IMR-90 (cell line): Measurements from ENCODE around the gene GJC2. TPM values are rescaled to one million over a fixed set of nuclear protein-coding genes. Genes with fewer than 3 reads are reported as not detected.

Experiments
- ATAC-seq: fragments of 200-7000 bp; cut with Tn5 transposase; 2 replicates; pipeline ENCODE4 v1.9.1; 2020; ENCODE audit warnings: low read depth, mild to moderate bottlenecking, moderate library complexity
- BruUV-seq: library from RNA; stranded (reverse); fragments of 400-500 nt; replicated peaks from 2 replicates; lab custom pipeline; 2021; lab: Mats Ljungman, UMichigan
- CTCF ChIA-PET: fragments of 300-600 bp; formaldehyde crosslinking; extraction: SDS; loops from one replicate; lab custom pipeline; 2021; ENCODE audit warnings: antibody characterized with exemption; lab: Yijun Ruan, JAX
- POLR2A ChIA-PET: fragments of 300-600 bp; sonication (Branson Sonifier 250); formaldehyde crosslinking; loops from one replicate; lab custom pipeline; 2022; ENCODE audit warnings: antibody characterized with exemption; ENCODE audit not compliant: unreplicated experiment; lab: Charles Lee
- DNase-seq: peaks from one replicate; pipeline ENCODE4 v3.0.0; 2013
- H2AFZ ChIP-seq: replicated peaks from 2 replicates; pipeline ENCODE3; 2013; ENCODE audit warnings: low read length, mild to moderate bottlenecking; ENCODE audit not compliant: poor library complexity
- H2AK5ac ChIP-seq: 2 replicates; pipeline ENCODE4 v1.6.1; 2013; ENCODE audit warnings: low read depth, low read length, inconsistent platforms
- H2AK9ac ChIP-seq: replicated peaks from 2 replicates; pipeline ENCODE3; 2013; ENCODE audit warnings: mild to moderate bottlenecking, low read depth, low read length, moderate library complexity; ENCODE audit not compliant: poor library complexity
- H2BK120ac ChIP-seq: 2 replicates; pipeline ENCODE4 v1.6.1; 2013; ENCODE audit warnings: low read depth, low read length, inconsistent platforms
- H2BK15ac ChIP-seq: 3 replicates; pipeline ENCODE4 v1.6.1; 2013; ENCODE audit warnings: low read depth, low read length, inconsistent platforms
- H2BK20ac ChIP-seq: 2 replicates; pipeline ENCODE4 v1.6.1; 2013; ENCODE audit warnings: low read depth, mild to moderate bottlenecking, inconsistent platforms, low read length, moderate library complexity
- H2BK5ac ChIP-seq: 2 replicates; pipeline ENCODE4 v1.6.1; 2013; ENCODE audit warnings: mild to moderate bottlenecking, low read depth, low read length, inconsistent platforms; ENCODE audit not compliant: poor library complexity, severe bottlenecking
- H3K14ac ChIP-seq: replicated peaks from 2 replicates; pipeline ENCODE4 v1.6.1; 2013; ENCODE audit warnings: low read depth, low read length, inconsistent platforms
- H3K18ac ChIP-seq: 2 replicates; pipeline ENCODE4 v1.6.1; 2013; ENCODE audit warnings: low read depth, low read length, control low read depth
- H3K23ac ChIP-seq: 2 replicates; pipeline ENCODE4 v1.6.1; 2013; ENCODE audit warnings: low read depth, low read length, inconsistent platforms
- H3K27ac ChIP-seq: 2 replicates; pipeline ENCODE4 v1.5.1; 2013; ENCODE audit warnings: mild to moderate bottlenecking, control low read depth, low read length; ENCODE audit not compliant: insufficient read depth
- H3K27me3 ChIP-seq: 2 replicates; pipeline ENCODE4 v1.6.1; 2013; ENCODE audit warnings: low read length; ENCODE audit not compliant: control insufficient read depth, insufficient read depth
- H3K36me3 ChIP-seq: 2 replicates; pipeline ENCODE4 v1.6.1; 2013; ENCODE audit warnings: low read length, mixed read lengths; ENCODE audit not compliant: control insufficient read depth, insufficient read depth
- H3K4ac ChIP-seq: 2 replicates; pipeline ENCODE4 v1.6.1; 2013; ENCODE audit warnings: low read depth, low read length, inconsistent platforms
- H3K4me1 ChIP-seq: 2 replicates; pipeline ENCODE4 v1.6.1; 2013; ENCODE audit warnings: low read length, mixed read lengths; ENCODE audit not compliant: control insufficient read depth, insufficient read depth
- H3K4me2 ChIP-seq: 2 replicates; pipeline ENCODE4 v1.6.1; 2013; ENCODE audit warnings: low read depth, mild to moderate bottlenecking, control low read depth, low read length, moderate library complexity
- H3K4me3 ChIP-seq: 2 replicates; pipeline ENCODE4 v1.5.1; 2013; ENCODE audit warnings: low read depth, mild to moderate bottlenecking, control low read depth, low read length, moderate library complexity; ENCODE audit not compliant: insufficient read depth
- H3K56ac ChIP-seq: 2 replicates; pipeline ENCODE4 v1.6.1; 2013; ENCODE audit warnings: low read length, inconsistent platforms; ENCODE audit not compliant: insufficient read depth; ENCODE audit errors: extremely low read depth
- H3K79me1 ChIP-seq, 2 experiments: 2 replicates each; pipeline ENCODE4 v1.6.1; 2013; ENCODE audit warnings: low read length in 2 of 2, inconsistent platforms in 1 of 2, low read depth in 1 of 2
- H3K9ac ChIP-seq: 2 replicates; pipeline ENCODE4 v1.6.1; 2013; ENCODE audit warnings: low read depth, low read length, control low read depth
- H3K9me1 ChIP-seq: 2 replicates; pipeline ENCODE4 v1.6.1; 2013; ENCODE audit warnings: low read length, inconsistent platforms; ENCODE audit not compliant: insufficient read depth
- H3K9me3 ChIP-seq: 2 replicates; pipeline ENCODE4 v1.6.1; 2013; ENCODE audit warnings: low read length; ENCODE audit not compliant: control insufficient read depth, insufficient read depth
- H4K20me1 ChIP-seq: 2 replicates; pipeline ENCODE4 v1.6.1; 2013; ENCODE audit warnings: low read length, inconsistent platforms; ENCODE audit not compliant: insufficient read depth
- H4K5ac ChIP-seq: 2 replicates; pipeline ENCODE4 v1.6.1; 2013; ENCODE audit warnings: mild to moderate bottlenecking, low read depth, low read length, control low read depth
- H4K8ac ChIP-seq, 2 experiments: 2 replicates each; pipeline ENCODE4 v1.6.1; 2013; ENCODE audit warnings: low read depth in 2 of 2, low read length in 2 of 2, control low read depth in 1 of 2, inconsistent platforms in 1 of 2
- H4K91ac ChIP-seq: 2 replicates; pipeline ENCODE4 v1.6.1; 2013; ENCODE audit warnings: low read depth, low read length, inconsistent platforms; ENCODE audit not compliant: insufficient read depth
- CTCF ChIP-seq: conservative IDR thresholded peaks from 2 replicates; pipeline ENCODE4 v1.5.1; 2012; ENCODE audit warnings: mild to moderate bottlenecking, low read depth, low read length, improper control_type of control experiment
- FOS ChIP-seq: fragments of 150-350 bp; IDR thresholded peaks from 2 replicates; pipeline ENCODE4 v1.6.1; 2016; ENCODE audit warnings: low read depth, low read length
- MAZ ChIP-seq: IDR thresholded peaks from 2 replicates; pipeline ENCODE4 v1.6.1; 2012; ENCODE audit warnings: low read depth, mild to moderate bottlenecking, low read length, improper control_type of control experiment, moderate library complexity, borderline replicate concordance
- MXI1 ChIP-seq: IDR thresholded peaks from 2 replicates; pipeline ENCODE4 v1.6.1; 2012; ENCODE audit warnings: low read depth, mild to moderate bottlenecking, low read length, moderate library complexity, borderline replicate concordance
- NFE2L2 ChIP-seq: fragments of 150-350 bp; IDR thresholded peaks from 2 replicates; pipeline ENCODE4 v1.6.1; 2016; ENCODE audit warnings: low read depth, mild to moderate bottlenecking, low read length
- POLR2A ChIP-seq: IDR thresholded peaks from 2 replicates; pipeline ENCODE4 v1.6.1; 2012; ENCODE audit warnings: mild to moderate bottlenecking, low read depth, low read length
- SMC3 ChIP-seq: fragments of 150-350 bp; IDR thresholded peaks from 2 replicates; pipeline ENCODE4 v1.6.1; 2016; ENCODE audit warnings: low read depth, mild to moderate bottlenecking, antibody characterized with exemption, low read length, moderate library complexity
- USF2 ChIP-seq: fragments of 150-350 bp; IDR thresholded peaks from 2 replicates; pipeline ENCODE4 v1.6.1; 2017; ENCODE audit warnings: mild to moderate bottlenecking, antibody characterized with exemption, low read length, low read depth
- WGBS, 2 experiments: methylation state at CpG; one replicate each; pipeline versions ENCODE4 v1.1.5 to v1.1.7; 2013; ENCODE audit warnings: missing lambda C conversion rate in 2 of 2; ENCODE audit not compliant: insufficient read length in 1 of 2; ENCODE audit errors: extremely low coverage in 2 of 2; 5-methylcytosine and 5-hydroxymethylcytosine counted together
- dilution Hi-C: fragments of 300-500 bp; cut with HindIII; formaldehyde crosslinking; loops from one replicate; pipeline ENCODE4 v1.14.3; 2018; ENCODE audit warnings: low sequenced_read_pairs; ENCODE audit not compliant: unreplicated experiment
- in situ Hi-C: fragments of 300-500 bp; cut with MboI; formaldehyde crosslinking; loops from 3 replicates; pipeline ENCODE4 v1.14.3; 2019; ENCODE audit warnings: low sequenced_read_pairs, inconsistent platforms, mixed read lengths
- intact Hi-C: fragments of 100-400 bp; cut with micrococcal nuclease; formaldehyde crosslinking; loops from 2 replicates; pipeline ENCODE4 v1.10.0; 2022
- polyA plus RNA-seq, 3 experiments: library from polyadenylated mRNA; depleted of rRNA; stranded (reverse); fragments of >200 nt; gene quantifications; 2 replicates each; pipeline ENCODE4 v1.2.3, GENCODE V29; 2012; ENCODE audit warnings: low replicate concordance in 1 of 3
- total RNA-seq: library from RNA; depleted of rRNA; stranded (reverse); fragments of >200 nt; gene quantifications from 2 replicates; pipeline ENCODE4 v1.2.3, GENCODE V29; 2012

Gene GJC2
- total and polyA plus RNA-seq, 2 of the 4 experiments (the other 2 are of a cell fraction), result 1.1 to 1.7 TPM

- POLR2A ChIA-PET, result no interaction called here
- Histone ChIP-seq H4K20me1 (peaks cover 67% of the 10 kb centered on the region), H3K27me3 (no peaks in the 10 kb centered on the region), H3K27ac (no peak overlapping the region), H4K5ac (no peak overlapping the region), H3K4me2 (no peak overlapping the region; the same call in 1 of the 2 replicates), H3K23ac (no peak overlapping the region), H3K18ac (no peak overlapping the region), H4K8ac (no peak overlapping the region), H2AK9ac (no peak overlapping the region), H2AFZ (peak overlapping the region; percentile 14), H3K9me3 (no peaks in the 10 kb centered on the region), H3K4me1 (peaks cover 19% of the 10 kb centered on the region), H4K91ac (no peak overlapping the region), H3K36me3 (peaks cover 12% of the 10 kb centered on the region), H3K4me3 (no peak overlapping the region), H2BK20ac (no peak overlapping the region), H2BK120ac (no peak overlapping the region), H3K9me1 (peaks cover 24% of the 10 kb centered on the region), H2BK5ac (no peak overlapping the region), H2AK5ac (no peak overlapping the region), H3K4ac (no peak overlapping the region), H2BK15ac (no peak overlapping the region), H3K79me1 (peaks cover 0 to 60% of the 10 kb centered on the region in 2 experiments; a peak in 2 of 4 replicates), H3K56ac (no peak overlapping the region), H3K9ac (no peak overlapping the region), H3K14ac (no peak overlapping the region)
- DNase-seq (no peak), ATAC-seq (no peak)
- CTCF ChIA-PET, result interaction anchor here (1.3 kb wide), 1 partner anchor 147 kb away, joined by 4 read pairs; no protein-coding TSS in a partner anchor
- TF ChIP-seq USF2, result no peak
- no peak for TF ChIP-seq FOS
- no peak for TF ChIP-seq POLR2A
- no peak for TF ChIP-seq MXI1
- TF ChIP-seq MAZ, result no peak
- no peak for TF ChIP-seq NFE2L2
- no peak for TF ChIP-seq CTCF
- no peak for TF ChIP-seq SMC3
- dilution Hi-C loops (no loop called here), in situ Hi-C loops (no loop called here), intact Hi-C loops (loop anchor here (5.0 kb wide), 1 partner anchor 40 kb away; the partner anchor contains the start of gene C1orf35)
- no TSS peak for BruUV-seq
- WGBS, 2 experiments, result 78% methylated on average over 5 of the region's 11 CpGs; no CpG with 5 or more reads in 1 of the 2 experiments
Measured at GRCh38 chr1:228142701-228143136, 7.0 kb upstream of the GJC2 start.
